ENCODE measurements around the gene RABL3. TPM values are rescaled to one million over a fixed set of nuclear protein-coding genes. Genes with fewer than 3 reads are reported as not detected.
A peak's percentile ranks its signal among the peaks of the same experiment; 100 is the strongest.
"Not testable (repeated sequence)": the region's sequence is repeated elsewhere in the genome, so short reads cannot be mapped to it uniquely, and the experiment has no call there.

The RABL3 gene
- 10 to 100 TPM; 30.8 to 39.8 (median 36.5) TPM for total RNA-seq

DNA sequence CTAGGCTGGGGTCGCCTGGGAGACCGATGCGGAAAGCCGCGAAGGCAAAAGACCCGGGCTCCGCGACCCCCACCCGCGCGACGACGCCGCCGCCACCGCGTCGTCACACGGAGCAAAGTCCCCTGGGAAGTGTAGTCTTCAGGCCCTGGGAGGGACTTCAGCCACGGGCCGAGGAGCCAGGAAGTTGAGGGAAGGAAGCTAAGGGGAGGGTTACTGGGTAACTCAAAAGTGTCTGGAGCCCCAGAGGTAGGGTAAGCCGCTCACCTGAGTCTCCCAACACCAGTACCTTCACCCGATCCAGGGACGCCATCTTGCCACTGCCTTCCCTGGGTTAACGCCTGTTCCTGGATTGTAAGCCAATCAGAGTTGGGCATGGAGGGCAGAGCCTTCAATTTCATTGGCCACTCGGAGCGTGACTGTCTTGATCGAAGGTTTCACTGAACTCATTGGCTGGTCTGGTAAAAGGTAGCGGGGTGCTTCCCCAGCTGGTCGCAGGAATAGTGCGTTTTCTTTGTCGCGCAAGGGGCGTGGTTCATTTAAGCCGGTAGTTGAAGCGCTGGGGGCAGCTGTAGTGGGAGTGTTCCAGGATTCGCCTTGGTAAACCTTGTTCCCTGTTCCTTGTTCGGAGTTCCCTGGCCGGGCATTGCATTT is at the start of gene RABL3, which contains the start of gene GTF2E1:
Gene RABL3, minus strand, starts transcription at position 319 of the 651 bp plus-strand sequence. Its CDS starts 9 bp downstream, at position 310.
Gene GTF2E1, plus strand, starts transcription at position 547 of the 651 bp plus-strand sequence. CDS start 7,809 bp downstream, outside the sequence.
- no peaks in the 10 kb centered on the region for H3K9me3 Mint-ChIP-seq
- no peaks in the 10 kb centered on the region for H3K27me3 Mint-ChIP-seq (ENCODE audit: low read depth)
- H3K4me3 Mint-ChIP-seq = peak within 1 kb of the TSS; percentile 97
- ATAC-seq (peak; percentile 98 to 99), DNase-seq (peak; percentile 94)
- H3K36me3 Mint-ChIP-seq (ENCODE audit: insufficient read depth) = no peaks in the 10 kb centered on the region
- peaks cover 28% of the 10 kb centered on the region for H3K4me1 Mint-ChIP-seq (ENCODE audit: low read depth)

DNA sequence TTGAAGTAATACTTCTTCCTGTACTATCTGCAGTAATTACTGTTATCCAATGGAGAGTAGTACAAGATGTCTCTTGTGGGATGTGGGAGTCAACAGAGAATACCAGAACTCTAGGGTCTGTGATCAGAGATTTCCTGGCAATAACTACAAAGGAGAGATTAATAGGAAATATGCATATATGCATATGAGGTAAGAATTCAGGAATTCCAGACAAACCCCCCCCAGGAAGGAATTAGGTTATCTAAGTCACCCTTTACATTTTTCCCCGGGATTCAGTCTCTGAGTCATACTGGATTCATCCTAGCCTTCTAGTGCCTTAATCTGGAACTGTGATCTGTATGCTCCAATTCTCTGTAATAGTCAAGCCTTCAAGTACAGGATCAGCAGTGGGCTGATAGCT is 49.6 kb upstream of the RABL3 start:
- Mint-ChIP-seq H3K9me3 (no peaks in the 10 kb centered on the region), H3K4me3 (no peak overlapping the region), H3K36me3 (ENCODE audit: insufficient read depth) (no peaks in the 10 kb centered on the region), H3K4me1 (ENCODE audit: low read depth) (peaks cover 6% of the 10 kb centered on the region), H3K27me3 (ENCODE audit: low read depth) (no peaks in the 10 kb centered on the region)
- DNase-seq (no peak), ATAC-seq (no peak)

DNA sequence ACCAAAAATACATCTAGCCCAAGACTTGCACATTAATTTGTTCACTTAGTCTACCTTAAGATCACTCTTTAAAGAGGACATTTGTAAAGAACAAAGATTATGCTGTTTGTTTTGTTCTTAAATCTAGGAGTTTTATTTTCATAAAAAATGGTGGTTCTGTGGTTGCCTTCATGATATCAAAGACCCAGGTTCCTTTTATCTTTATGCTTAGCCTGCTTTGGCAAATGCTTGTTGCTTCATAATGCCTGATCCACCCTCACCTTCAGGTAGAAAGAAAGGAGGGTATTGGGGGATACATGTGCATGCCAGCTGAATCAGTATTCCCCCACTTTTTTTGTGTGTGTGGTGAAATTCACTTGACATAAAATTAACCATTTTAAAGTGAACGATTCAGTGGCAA is 48.7 kb upstream of the RABL3 start:
- no peak for DNase-seq
- no peak for ATAC-seq
- H3K27me3 Mint-ChIP-seq (ENCODE audit: low read depth) = no peaks in the 10 kb centered on the region
- H3K9me3 Mint-ChIP-seq = no peaks in the 10 kb centered on the region
- peaks cover 6% of the 10 kb centered on the region for H3K4me1 Mint-ChIP-seq (ENCODE audit: low read depth)
- H3K36me3 Mint-ChIP-seq (ENCODE audit: insufficient read depth) = no peaks in the 10 kb centered on the region
- H3K4me3 Mint-ChIP-seq = no peak overlapping the region

- not testable (repeated sequence) for H3K27me3 Mint-ChIP-seq (ENCODE audit: low read depth); DNase-seq; ATAC-seq; H3K4me1 Mint-ChIP-seq (ENCODE audit: low read depth); H3K9me3 Mint-ChIP-seq; H3K4me3 Mint-ChIP-seq
- H3K36me3 Mint-ChIP-seq (ENCODE audit: insufficient read depth) = peaks cover 16% of the 10 kb centered on the region
Measured at GRCh38 chr3:120785832-120786231, 43.5 kb upstream of the RABL3 start.

- ATAC-seq (no peak), DNase-seq (no peak)
- H3K36me3 Mint-ChIP-seq (ENCODE audit: insufficient read depth) = peaks cover 35% of the 10 kb centered on the region
Measured at GRCh38 chr3:120780977-120781376, 38.7 kb upstream of the RABL3 start.

DNA sequence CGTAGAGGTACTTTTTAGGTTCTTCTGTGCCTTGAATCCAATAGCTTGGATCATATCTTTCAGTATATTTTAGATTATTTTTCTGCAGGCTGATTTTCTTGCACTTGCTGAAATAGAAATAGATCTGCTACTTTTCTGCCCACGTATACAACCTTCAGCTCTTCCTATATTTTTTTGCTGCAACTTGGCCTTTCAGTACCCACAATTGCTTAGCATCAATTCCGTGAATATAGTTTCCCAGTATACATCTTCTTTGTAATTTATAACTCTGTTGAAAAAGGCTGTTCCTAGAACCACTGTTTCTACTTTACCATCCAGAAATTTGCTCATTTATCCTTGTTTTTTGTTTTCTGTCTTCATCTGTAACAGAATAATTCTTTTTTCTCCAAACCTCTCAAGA is 36.5 kb upstream of the RABL3 start:
- Mint-ChIP-seq H3K4me3 (no peak overlapping the region), H3K27me3 (ENCODE audit: low read depth) (no peaks in the 10 kb centered on the region), H3K9me3 (no peaks in the 10 kb centered on the region), H3K36me3 (ENCODE audit: insufficient read depth) (peaks cover 33% of the 10 kb centered on the region), H3K4me1 (ENCODE audit: low read depth) (no peaks in the 10 kb centered on the region)
- ATAC-seq (no peak), DNase-seq (no peak)

More at GRCh38 chr3:120780977-120781376, 38.7 kb upstream of the RABL3 start:
- H3K4me1 Mint-ChIP-seq (ENCODE audit: low read depth) = no peaks in the 10 kb centered on the region
- no peaks in the 10 kb centered on the region for H3K27me3 Mint-ChIP-seq (ENCODE audit: low read depth)
- no peak overlapping the region for H3K4me3 Mint-ChIP-seq
- no peaks in the 10 kb centered on the region for H3K9me3 Mint-ChIP-seq

DNA sequence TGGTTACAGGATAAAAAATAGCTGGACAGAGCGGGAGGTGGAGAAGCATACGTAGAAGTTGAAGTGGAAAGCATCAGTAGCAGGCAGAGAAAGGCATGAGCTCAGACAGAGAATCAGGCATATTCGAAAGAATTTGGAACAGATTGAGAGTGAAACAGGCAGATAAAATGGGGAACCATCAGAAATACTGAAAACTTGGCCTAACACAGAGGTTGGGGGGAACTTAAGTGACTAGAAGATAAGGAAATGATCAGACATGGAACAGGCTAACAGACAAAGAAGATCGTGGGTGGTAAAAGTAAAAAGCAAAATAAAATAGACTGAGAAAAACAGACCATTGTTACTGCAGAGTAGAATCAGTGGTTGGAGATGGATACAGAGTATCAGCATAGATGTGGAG is 33.1 kb upstream of the RABL3 start:
- no peaks in the 10 kb centered on the region for H3K27me3 Mint-ChIP-seq (ENCODE audit: low read depth)
- H3K4me1 Mint-ChIP-seq (ENCODE audit: low read depth) = peaks cover 5% of the 10 kb centered on the region
- H3K9me3 Mint-ChIP-seq = no peaks in the 10 kb centered on the region
- H3K4me3 Mint-ChIP-seq = no peak overlapping the region
- H3K36me3 Mint-ChIP-seq (ENCODE audit: insufficient read depth) = peaks cover 24% of the 10 kb centered on the region
- DNase-seq = no peak
- ATAC-seq = no peak

- DNase-seq = no peak
- Mint-ChIP-seq H3K4me1 (ENCODE audit: low read depth) (peaks cover 7% of the 10 kb centered on the region), H3K36me3 (ENCODE audit: insufficient read depth) (peaks cover 15% of the 10 kb centered on the region), H3K4me3 (no peak overlapping the region), H3K9me3 (no peaks in the 10 kb centered on the region), H3K27me3 (ENCODE audit: low read depth) (no peaks in the 10 kb centered on the region)
- peak; percentile 77 to 85 for ATAC-seq
Measured at GRCh38 chr3:120773932-120774331, 31.6 kb upstream of the RABL3 start.

DNA sequence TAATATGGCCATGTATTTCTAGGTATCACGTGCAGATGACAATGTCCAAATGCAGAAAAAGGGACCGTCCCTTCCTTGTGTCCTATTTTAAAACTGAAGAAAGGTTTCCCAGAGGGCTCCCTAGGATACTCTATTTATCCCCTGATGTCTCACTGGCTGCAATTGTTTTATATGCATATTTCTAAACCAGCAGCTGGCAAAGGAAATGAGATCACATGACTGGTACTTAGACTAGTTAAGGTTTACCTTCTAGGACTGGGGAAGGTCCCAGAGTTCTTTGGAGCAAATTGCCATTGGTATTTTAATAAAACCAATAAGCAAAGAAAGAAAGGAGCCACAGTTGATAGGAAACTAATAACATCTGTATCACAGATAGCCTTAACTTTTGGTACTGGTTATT is 29.8 kb upstream of the RABL3 start:
- no peaks in the 10 kb centered on the region for H3K9me3 Mint-ChIP-seq
- H3K27me3 Mint-ChIP-seq (ENCODE audit: low read depth) = no peaks in the 10 kb centered on the region
- peaks cover 14% of the 10 kb centered on the region for H3K4me1 Mint-ChIP-seq (ENCODE audit: low read depth)
- no peak overlapping the region for H3K4me3 Mint-ChIP-seq
- ATAC-seq = no peak
- H3K36me3 Mint-ChIP-seq (ENCODE audit: insufficient read depth) = peaks cover 13% of the 10 kb centered on the region
- no peak for DNase-seq

DNA sequence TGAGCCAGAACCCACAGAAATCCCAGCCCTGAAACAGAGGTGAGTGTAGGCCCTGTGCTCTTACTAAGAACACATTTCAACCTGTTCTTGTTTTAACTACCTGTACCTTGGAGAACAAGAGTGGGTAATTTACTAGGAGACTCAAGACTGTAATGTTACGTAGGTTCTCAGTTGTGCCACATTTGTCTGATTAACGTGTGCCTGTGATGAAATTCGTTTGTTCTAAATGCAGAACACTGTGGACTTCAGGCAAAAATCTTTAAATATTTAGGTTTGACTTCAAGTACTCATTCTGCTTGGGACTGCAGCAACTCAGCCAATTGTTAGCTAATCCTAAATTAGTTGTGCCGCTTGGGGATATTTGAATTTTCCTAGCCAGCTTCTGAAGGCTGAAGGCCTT is 28.6 kb upstream of the RABL3 start:
- no peaks in the 10 kb centered on the region for H3K27me3 Mint-ChIP-seq (ENCODE audit: low read depth)
- no peaks in the 10 kb centered on the region for H3K9me3 Mint-ChIP-seq
- no peak overlapping the region for H3K4me3 Mint-ChIP-seq
- DNase-seq = no peak
- peaks cover 22% of the 10 kb centered on the region for H3K4me1 Mint-ChIP-seq (ENCODE audit: low read depth)
- ATAC-seq = no peak
- H3K36me3 Mint-ChIP-seq (ENCODE audit: insufficient read depth) = peaks cover 12% of the 10 kb centered on the region

DNA sequence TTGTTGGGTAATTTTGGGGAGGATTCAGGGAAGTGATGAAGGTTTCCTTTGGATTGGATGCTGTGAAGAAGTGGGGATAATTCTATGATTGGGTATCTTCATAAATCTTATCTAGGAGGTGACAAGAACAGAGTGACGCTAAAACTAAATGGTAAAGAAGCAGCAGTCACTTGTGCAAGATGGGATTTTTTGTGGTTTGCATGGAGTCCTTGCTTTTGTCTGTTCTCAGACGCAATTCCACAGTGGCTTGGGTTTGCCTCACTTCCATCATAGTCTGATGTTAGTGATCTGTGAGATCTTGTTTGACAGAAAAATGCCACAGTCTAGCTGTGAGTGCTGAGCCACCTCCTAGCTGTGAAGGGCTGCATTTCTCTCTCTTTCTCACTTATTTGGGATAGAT is 27.1 kb upstream of the RABL3 start:
- H3K36me3 Mint-ChIP-seq (ENCODE audit: insufficient read depth) = peaks cover 12% of the 10 kb centered on the region
- no peak for DNase-seq
- peaks cover 28% of the 10 kb centered on the region for H3K4me1 Mint-ChIP-seq (ENCODE audit: low read depth)
- H3K27me3 Mint-ChIP-seq (ENCODE audit: low read depth) = no peaks in the 10 kb centered on the region
- ATAC-seq = no peak
- H3K9me3 Mint-ChIP-seq = no peaks in the 10 kb centered on the region
- H3K4me3 Mint-ChIP-seq = no peak overlapping the region

GRCh38 chr3:120767106-120767505 is 24.8 kb upstream of the RABL3 start:
- peaks cover 41% of the 10 kb centered on the region for H3K4me1 Mint-ChIP-seq (ENCODE audit: low read depth)
- ATAC-seq = no peak
- H3K27me3 Mint-ChIP-seq (ENCODE audit: low read depth) = no peaks in the 10 kb centered on the region
- no peak for DNase-seq
- H3K4me3 Mint-ChIP-seq = no peak overlapping the region
- H3K9me3 Mint-ChIP-seq = no peaks in the 10 kb centered on the region
- peaks cover 9% of the 10 kb centered on the region for H3K36me3 Mint-ChIP-seq (ENCODE audit: insufficient read depth)

DNA sequence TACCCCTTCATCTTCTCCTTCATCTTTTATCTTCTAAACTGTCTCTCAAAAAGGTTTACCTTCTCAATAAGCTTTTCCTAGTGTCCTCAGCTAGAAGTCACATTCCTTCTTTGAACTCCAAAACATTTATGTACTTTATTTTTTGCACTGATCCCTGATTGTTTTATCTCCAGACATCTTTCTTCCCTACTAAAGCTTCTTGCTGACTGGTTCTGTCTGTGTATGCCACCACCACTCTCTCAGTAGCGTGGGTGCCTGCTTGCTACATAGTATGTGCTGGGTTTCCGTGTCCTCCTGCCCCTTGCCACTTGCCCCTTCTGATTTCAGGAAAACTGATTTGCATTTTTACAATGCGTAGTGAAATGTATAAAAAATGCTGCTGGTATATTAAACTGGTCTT is 24.3 kb upstream of the RABL3 start:
- H3K4me1 Mint-ChIP-seq (ENCODE audit: low read depth) = peaks cover 43% of the 10 kb centered on the region
- H3K9me3 Mint-ChIP-seq = no peaks in the 10 kb centered on the region
- peaks cover 9% of the 10 kb centered on the region for H3K36me3 Mint-ChIP-seq (ENCODE audit: insufficient read depth)
- no peaks in the 10 kb centered on the region for H3K27me3 Mint-ChIP-seq (ENCODE audit: low read depth)
- no peak overlapping the region for H3K4me3 Mint-ChIP-seq
- ATAC-seq (no peak), DNase-seq (no peak)

- Mint-ChIP-seq H3K9me3 (no peaks in the 10 kb centered on the region), H3K27me3 (ENCODE audit: low read depth) (no peaks in the 10 kb centered on the region), H3K4me3 (no peak overlapping the region), H3K36me3 (ENCODE audit: insufficient read depth) (peaks cover 7% of the 10 kb centered on the region), H3K4me1 (ENCODE audit: low read depth) (peaks cover 49% of the 10 kb centered on the region)
- no peak for DNase-seq
- ATAC-seq = no peak
Measured at GRCh38 chr3:120765830-120766493, 23.6 kb upstream of the RABL3 start.

DNA sequence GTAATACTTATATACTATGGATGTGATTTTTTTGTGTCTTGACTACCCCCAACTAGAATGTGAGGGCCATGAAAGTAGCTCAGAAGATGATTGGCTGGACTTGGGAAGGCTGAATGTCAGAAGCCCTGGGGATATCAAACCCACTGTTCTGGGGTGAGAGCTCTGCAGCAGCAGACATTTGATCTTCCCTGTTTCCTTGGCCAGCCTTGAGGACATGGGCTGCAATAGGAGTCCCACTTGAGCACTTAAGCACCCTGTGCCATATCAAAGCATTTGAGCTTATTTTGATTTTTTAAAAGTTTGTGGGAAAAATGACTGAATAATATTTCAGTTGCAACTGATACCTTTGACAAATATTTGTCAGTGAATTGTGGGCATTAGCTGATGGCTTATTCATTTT is 21.9 kb upstream of the RABL3 start:
- no peak overlapping the region for H3K4me3 Mint-ChIP-seq
- ATAC-seq (no peak), DNase-seq (no peak)
- H3K36me3 Mint-ChIP-seq (ENCODE audit: insufficient read depth) = peaks cover 6% of the 10 kb centered on the region
- no peaks in the 10 kb centered on the region for H3K27me3 Mint-ChIP-seq (ENCODE audit: low read depth)
- peaks cover 62% of the 10 kb centered on the region for H3K4me1 Mint-ChIP-seq (ENCODE audit: low read depth)
- H3K9me3 Mint-ChIP-seq = no peaks in the 10 kb centered on the region
